Measurements from ENCODE around the gene CDK14. TPM values are rescaled to one million over a fixed set of nuclear protein-coding genes. Genes with fewer than 3 reads are reported as not detected.

Gene CDK14
- total RNA-seq, 1 donor from 2014 or later: 79.4 TPM

Other genes with a start within 250 kb of the CDK14 start
- 35.4 TPM for gene GTPBP10, start 249.6 kb upstream of the CDK14 start, total RNA-seq
- 29.1 TPM for gene CLDN12, start 192.9 kb upstream of the CDK14 start, total RNA-seq
- gene PTTG1IP2, start 126.7 kb upstream of the CDK14 start, total RNA-seq: not detected